ENCODE data around the gene SPAG17. TPM values are rescaled to one million over a fixed set of nuclear protein-coding genes. Genes with fewer than 3 reads are reported as not detected.

The SPAG17 gene
- total RNA-seq, 6 experiments from 2014 or later = not detected

DNA sequence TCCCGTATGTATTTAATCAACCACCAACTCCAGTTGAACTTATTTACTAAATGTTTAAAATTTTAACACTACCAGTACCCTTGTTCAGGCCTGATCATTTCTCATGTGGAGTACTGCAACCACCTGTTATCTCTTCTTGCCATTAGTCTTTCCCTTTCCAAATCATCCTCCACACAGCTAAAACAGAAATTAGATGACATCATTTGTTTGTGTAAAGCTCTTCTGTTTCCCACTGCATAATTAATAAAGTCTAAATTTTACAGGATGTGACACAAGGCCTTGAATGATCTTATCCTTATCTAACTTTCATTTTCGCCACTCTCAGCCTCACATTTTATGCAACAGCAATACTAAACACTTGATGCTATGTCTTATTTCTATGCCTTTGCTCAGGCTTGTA, 280.0 kb downstream of the SPAG17 start:
- peaks cover 14% of the 10 kb centered on the region for H3K4me1 Mint-ChIP-seq (ENCODE audit: low read depth)
- H3K4me3 Mint-ChIP-seq = no peak overlapping the region
- no peak overlapping the region for H3K27ac Mint-ChIP-seq
- TF ChIP-seq, protein P1, sequence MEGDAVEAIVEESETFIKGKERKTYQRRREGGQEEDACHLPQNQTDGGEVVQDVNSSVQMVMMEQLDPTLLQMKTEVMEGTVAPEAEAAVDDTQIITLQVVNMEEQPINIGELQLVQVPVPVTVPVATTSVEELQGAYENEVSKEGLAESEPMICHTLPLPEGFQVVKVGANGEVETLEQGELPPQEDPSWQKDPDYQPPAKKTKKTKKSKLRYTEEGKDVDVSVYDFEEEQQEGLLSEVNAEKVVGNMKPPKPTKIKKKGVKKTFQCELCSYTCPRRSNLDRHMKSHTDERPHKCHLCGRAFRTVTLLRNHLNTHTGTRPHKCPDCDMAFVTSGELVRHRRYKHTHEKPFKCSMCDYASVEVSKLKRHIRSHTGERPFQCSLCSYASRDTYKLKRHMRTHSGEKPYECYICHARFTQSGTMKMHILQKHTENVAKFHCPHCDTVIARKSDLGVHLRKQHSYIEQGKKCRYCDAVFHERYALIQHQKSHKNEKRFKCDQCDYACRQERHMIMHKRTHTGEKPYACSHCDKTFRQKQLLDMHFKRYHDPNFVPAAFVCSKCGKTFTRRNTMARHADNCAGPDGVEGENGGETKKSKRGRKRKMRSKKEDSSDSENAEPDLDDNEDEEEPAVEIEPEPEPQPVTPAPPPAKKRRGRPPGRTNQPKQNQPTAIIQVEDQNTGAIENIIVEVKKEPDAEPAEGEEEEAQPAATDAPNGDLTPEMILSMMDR (IDR thresholded peaks at IDR 0.05) = no peak
- peaks cover 20% of the 10 kb centered on the region for H3K36me3 Mint-ChIP-seq (ENCODE audit: low read depth)
- no peak for DNase-seq
- no peaks in the 10 kb centered on the region; the same call in 1 of the 2 replicates for H3K27me3 Mint-ChIP-seq (ENCODE audit: insufficient read depth)
- H3K9me3 Mint-ChIP-seq = no peaks in the 10 kb centered on the region

DNA sequence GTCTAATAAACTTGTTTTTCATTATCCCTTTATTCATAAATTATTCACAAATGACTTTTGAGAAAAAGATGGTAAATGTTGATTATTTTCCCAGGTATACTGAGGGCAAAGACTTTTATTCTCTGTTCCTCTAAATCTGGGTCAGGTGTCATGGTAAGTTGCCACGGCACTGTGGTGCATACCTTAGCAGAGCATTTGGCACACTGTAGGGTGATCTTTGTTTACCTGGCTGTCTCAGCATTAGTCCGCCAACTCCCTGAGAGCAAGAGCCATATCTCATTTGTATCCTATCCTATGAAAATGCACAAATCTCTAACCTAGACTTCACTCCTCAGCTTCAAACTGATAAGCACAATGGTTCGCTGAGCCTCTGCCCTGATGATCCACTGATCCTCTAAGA, 280.5 kb downstream of the SPAG17 start:
- no peaks in the 10 kb centered on the region for H3K9me3 Mint-ChIP-seq
- no peaks in the 10 kb centered on the region; the same call in 1 of the 2 replicates for H3K27me3 Mint-ChIP-seq (ENCODE audit: insufficient read depth)
- no peak overlapping the region for H3K27ac Mint-ChIP-seq
- TF ChIP-seq, protein P1 (IDR thresholded peaks at IDR 0.05) = no peak
- peaks cover 14% of the 10 kb centered on the region for H3K4me1 Mint-ChIP-seq (ENCODE audit: low read depth)
- no peak overlapping the region for H3K4me3 Mint-ChIP-seq
- no peak for DNase-seq
- H3K36me3 Mint-ChIP-seq (ENCODE audit: low read depth) = peaks cover 20% of the 10 kb centered on the region
